ENCODE measurements around the gene TFPI.

GRCh38 chr2:187554011-187554703 is at the start of gene TFPI:
- no peak for TF ChIP-seq CTCF (IDR thresholded peaks at IDR 0.05)
- no peak for TF ChIP-seq EP300 (IDR thresholded peaks at IDR 0.05)
